H9 (cell line): ENCODE measurements around the gene UQCRC1. TPM values are rescaled to one million over a fixed set of nuclear protein-coding genes. Genes with fewer than 3 reads are reported as not detected.

Experiments
- DNase-seq: peaks from one replicate; pipeline ENCODE4 v3.0.0-alpha.2; 2017
- H2AFZ ChIP-seq: one replicate; pipeline ENCODE4 v1.6.1; 2013; ENCODE audit warnings: mild to moderate bottlenecking, low read length, control low read depth, moderate library complexity
- H2AK5ac ChIP-seq: 2 replicates; pipeline ENCODE4 v1.6.1; 2013; ENCODE audit warnings: low read length, control low read depth, mixed read lengths; ENCODE audit not compliant: insufficient read length
- H2BK120ac ChIP-seq: one replicate; pipeline ENCODE4 v1.6.1; 2013; ENCODE audit warnings: low read depth, mild to moderate bottlenecking, low read length, control low read depth, inconsistent platforms; ENCODE audit not compliant: poor library complexity, severe bottlenecking
- H2BK12ac ChIP-seq: 2 replicates; pipeline ENCODE4 v1.6.1; 2013; ENCODE audit warnings: low read length, control low read depth, mixed read lengths, low read depth; ENCODE audit not compliant: insufficient read length
- H2BK15ac ChIP-seq: 2 replicates; pipeline ENCODE4 v1.6.1; 2013; ENCODE audit warnings: low read depth, low read length, control low read depth
- H2BK20ac ChIP-seq: one replicate; pipeline ENCODE4 v1.6.1; 2013; ENCODE audit warnings: low read depth, mild to moderate bottlenecking, low read length, control low read depth, inconsistent platforms; ENCODE audit not compliant: poor library complexity, severe bottlenecking
- H2BK5ac ChIP-seq: 2 replicates; pipeline ENCODE4 v1.6.1; 2013; ENCODE audit warnings: low read length, control low read depth, mixed read lengths; ENCODE audit not compliant: insufficient read length
- H3K14ac ChIP-seq: 2 replicates; pipeline ENCODE4 v1.6.1; 2013; ENCODE audit warnings: low read length, control low read depth; ENCODE audit not compliant: insufficient read depth
- H3K18ac ChIP-seq: 2 replicates; pipeline ENCODE4 v1.6.1; 2013; ENCODE audit warnings: low read depth, mild to moderate bottlenecking, mixed read lengths, low read length, control low read depth; ENCODE audit not compliant: insufficient read length
- H3K23ac ChIP-seq: 2 replicates; pipeline ENCODE4 v1.6.1; 2013; ENCODE audit warnings: low read length, control low read depth, mixed read lengths, low read depth; ENCODE audit not compliant: insufficient read length
- H3K23me2 ChIP-seq: 2 replicates; pipeline ENCODE4 v1.6.1; 2013; ENCODE audit warnings: low read depth, mild to moderate bottlenecking, mixed read lengths, low read length, control low read depth; ENCODE audit not compliant: insufficient read length, poor library complexity, severe bottlenecking
- H3K27ac ChIP-seq: 2 replicates; pipeline ENCODE4 v1.5.1; 2013; ENCODE audit warnings: low read length, control low read depth, mixed read lengths, low read depth; ENCODE audit not compliant: insufficient read length
- H3K27me3 ChIP-seq: 2 replicates; pipeline ENCODE4 v1.6.1; 2013; ENCODE audit warnings: low read length, control low read depth, inconsistent platforms; ENCODE audit not compliant: insufficient read depth
- H3K4ac ChIP-seq: 2 replicates; pipeline ENCODE4 v1.6.1; 2013; ENCODE audit warnings: low read depth, mild to moderate bottlenecking, control low read depth, inconsistent platforms, low read length, moderate library complexity
- H3K4me1 ChIP-seq: 2 replicates; pipeline ENCODE4 v1.6.1; 2013; ENCODE audit warnings: low read length, control low read depth, inconsistent platforms; ENCODE audit not compliant: insufficient read depth
- H3K4me2 ChIP-seq: 2 replicates; pipeline ENCODE4 v1.6.1; 2013; ENCODE audit warnings: low read length, control low read depth, mixed read lengths; ENCODE audit not compliant: insufficient read length, insufficient read depth
- H3K56ac ChIP-seq: 2 replicates; pipeline ENCODE4 v1.6.1; 2013; ENCODE audit warnings: low read depth, mild to moderate bottlenecking, mixed read lengths, low read length, control low read depth; ENCODE audit not compliant: insufficient read length
- H3K79me1 ChIP-seq: 2 replicates; pipeline ENCODE4 v1.6.1; 2013; ENCODE audit warnings: low read depth, mild to moderate bottlenecking, moderate library complexity, low read length, control low read depth, inconsistent platforms; ENCODE audit not compliant: insufficient read depth, poor library complexity, severe bottlenecking
- H3K79me2 ChIP-seq: 2 replicates; pipeline ENCODE4 v1.6.1; 2013; ENCODE audit warnings: low read length, control low read depth, inconsistent platforms; ENCODE audit not compliant: insufficient read depth
- H3K9ac ChIP-seq: 2 replicates; pipeline ENCODE4 v1.6.1; 2013; ENCODE audit warnings: low read length, control low read depth, mixed read lengths; ENCODE audit not compliant: insufficient read length; ENCODE audit errors: extremely low read depth
- H3K9me3 ChIP-seq: one replicate; pipeline ENCODE4 v1.6.1; 2013; ENCODE audit warnings: low read depth, low read length, inconsistent platforms; ENCODE audit not compliant: control insufficient read depth
- H3T11ph ChIP-seq: one replicate; pipeline ENCODE4 v1.6.1; 2013; ENCODE audit warnings: mild to moderate bottlenecking, low read length, control low read depth, inconsistent platforms
- H4K20me1 ChIP-seq: one replicate; pipeline ENCODE4 v1.6.1; 2013; ENCODE audit not compliant: control insufficient read depth, insufficient read length, insufficient read depth
- H4K5ac ChIP-seq: 2 replicates; pipeline ENCODE4 v1.6.1; 2013; ENCODE audit warnings: low read depth, mild to moderate bottlenecking, mixed read lengths, low read length, control low read depth; ENCODE audit not compliant: insufficient read length
- H4K8ac ChIP-seq: replicated peaks from 2 replicates; pipeline ENCODE4 v1.6.1; 2013; ENCODE audit warnings: low read length, control low read depth, mixed read lengths, low read depth; ENCODE audit not compliant: insufficient read length
- H4K91ac ChIP-seq: 2 replicates; pipeline ENCODE4 v1.6.1; 2013; ENCODE audit warnings: low read depth, mild to moderate bottlenecking, moderate library complexity, mixed read lengths, low read length, control low read depth; ENCODE audit not compliant: insufficient read length
- H3K27ac Mint-ChIP-seq, 3 experiments: 2 replicates in 2 of 3; 3 replicates in 1 of 3; pipeline ENCODE4 v1.8.0; 2020 to 2021; ENCODE audit warnings: mixed read lengths in 3 of 3, mild to moderate bottlenecking in 1 of 3, moderate library complexity in 1 of 3
- H3K27me3 Mint-ChIP-seq: 2 replicates; pipeline ENCODE4 v1.8.0; 2021; ENCODE audit warnings: low read depth, mild to moderate bottlenecking, moderate library complexity, mixed read lengths
- H3K36me3 Mint-ChIP-seq, 3 experiments: 2 replicates in 2 of 3; 3 replicates in 1 of 3; pipeline ENCODE4 v1.8.0; 2020 to 2021; ENCODE audit warnings: low read depth in 3 of 3, mixed read lengths in 3 of 3; ENCODE audit not compliant: insufficient read depth in 1 of 3
- H3K4me1 Mint-ChIP-seq, 2 experiments: 2 replicates each; pipeline ENCODE4 v1.8.0; 2020; ENCODE audit warnings: mixed read lengths in 2 of 2
- H3K4me3 Mint-ChIP-seq, 2 experiments: 2 replicates in 1 of 2; 3 replicates in 1 of 2; pipeline ENCODE4 v1.8.0; 2020 to 2021; ENCODE audit warnings: mild to moderate bottlenecking in 2 of 2, mixed read lengths in 2 of 2, moderate library complexity in 1 of 2
- H3K9me3 Mint-ChIP-seq, 2 experiments: 2 replicates in 1 of 2; 3 replicates in 1 of 2; pipeline ENCODE4 v1.8.0; 2020; ENCODE audit warnings: mild to moderate bottlenecking in 2 of 2, mixed read lengths in 2 of 2, moderate library complexity in 1 of 2
- CTCF ChIP-seq: fragments of 200-600 bp; sonication (generic); conservative IDR thresholded peaks from 3 replicates; pipeline ENCODE4 v1.8.0; 2021; ENCODE audit warnings: antibody characterized with exemption, mild to moderate bottlenecking
- WGBS: extraction: QIAGEN DNeasy Blood & Tissue Kit; methylation state at CpG from one replicate; pipeline ENCODE4 v1.1.7; 2013; ENCODE audit warnings: missing lambda C conversion rate, low lambda C conversion rate, mixed read lengths; ENCODE audit not compliant: insufficient read length; ENCODE audit errors: extremely low coverage; 5-methylcytosine and 5-hydroxymethylcytosine counted together
- total RNA-seq: library from RNA; stranded (reverse); gene quantifications from 2 replicates; pipeline ENCODE4 v1.2.1, GENCODE V29; 2021

The UQCRC1 gene
- total RNA-seq, 1 experiment from 2014 or later = 285 TPM

DNA sequence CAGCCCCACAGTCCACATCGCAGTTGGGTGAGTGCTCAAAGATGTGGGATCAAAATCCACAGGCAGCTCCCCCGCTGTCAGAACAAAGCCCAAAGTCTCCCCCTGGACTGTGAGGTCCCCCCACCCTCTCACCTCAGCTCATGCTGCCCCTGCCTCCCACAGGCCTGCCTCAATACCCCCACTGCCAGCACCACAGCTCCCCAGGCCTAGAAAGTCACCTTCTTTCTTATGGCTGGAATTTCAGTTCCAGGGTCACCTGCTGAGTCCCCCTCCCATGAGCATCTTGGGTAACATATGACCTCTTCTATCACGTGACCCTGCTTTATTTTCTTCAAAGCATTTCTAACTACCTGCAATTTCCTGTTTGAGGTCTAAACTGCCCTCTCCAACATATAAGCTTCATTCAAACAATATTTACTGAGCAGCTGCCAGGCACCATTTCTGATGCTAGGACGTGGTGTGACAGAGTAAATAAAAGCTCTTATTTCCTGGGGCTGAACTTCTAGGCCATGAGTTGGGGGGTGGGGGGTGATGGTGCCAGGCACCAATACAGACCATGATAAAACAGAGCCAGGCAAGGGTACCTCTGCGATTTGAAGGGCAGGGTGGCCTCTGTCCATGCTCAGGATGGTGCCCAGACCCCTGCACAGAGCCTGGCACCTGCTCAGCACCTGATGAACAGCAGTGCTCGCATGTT, 14.6 kb upstream of the UQCRC1 start:
- TF ChIP-seq CTCF = no peak
- Histone ChIP-seq H2BK20ac (no peak overlapping the region), H4K20me1 (no peaks in the 10 kb centered on the region), H3K9ac (no peak overlapping the region), H3K56ac (no peak overlapping the region), H2AFZ (no peak overlapping the region), H3K79me1 (no peaks in the 10 kb centered on the region), H4K91ac (no peak overlapping the region), H3K4ac (no peak overlapping the region), H3K4me2 (no peak overlapping the region), H3K4me1 (no peaks in the 10 kb centered on the region; the same call in 1 of the 2 replicates), H2BK120ac (no peak overlapping the region), H2BK12ac (no peak overlapping the region), H3T11ph (no peak overlapping the region), H4K5ac (no peak overlapping the region), H3K79me2 (no peaks in the 10 kb centered on the region), H4K8ac (no peak overlapping the region), H2BK5ac (no peak overlapping the region), H3K23me2 (no peaks in the 10 kb centered on the region), H2BK15ac (no peak overlapping the region), H2AK5ac (no peak overlapping the region), H3K9me3 (no peaks in the 10 kb centered on the region), H3K23ac (no peak overlapping the region), H3K27me3 (no peaks in the 10 kb centered on the region), H3K27ac (no peak overlapping the region), H3K18ac (no peak overlapping the region), H3K14ac (no peak overlapping the region)
- peak overlapping the region in 2 of 3 experiments; percentile 37 to 49; a peak in 3 of 7 replicates for H3K27ac Mint-ChIP-seq
- peaks cover 33 to 61% (median 52%) of the 10 kb centered on the region in 3 experiments for H3K36me3 Mint-ChIP-seq
- no peak for DNase-seq
- no peak overlapping the region for H3K4me3 Mint-ChIP-seq
- no peaks in the 10 kb centered on the region for H3K9me3 Mint-ChIP-seq
- H3K4me1 Mint-ChIP-seq = peaks cover 5 to 9% of the 10 kb centered on the region in 2 experiments
- H3K27me3 Mint-ChIP-seq = peaks cover 1% of the 10 kb centered on the region; the same call in 1 of the 2 replicates
- no CpG with 5 or more reads among the region's 6 CpGs for WGBS
